SU-DHL-6 (cell line): ENCODE data around the gene CDV3.

Source experiments
- H2AFZ ChIP-seq: fragments of 200-600 bp; sonication (generic); 2 replicates; pipeline ENCODE4 v1.6.1; 2014; ENCODE audit warnings: low read depth, mild to moderate bottlenecking, moderate library complexity, mixed read lengths, antibody characterized with exemption, low read length; ENCODE audit not compliant: severe bottlenecking
- H3F3A ChIP-seq: fragments of 200-600 bp; shearing (Covaris generic); 2 replicates; pipeline ENCODE4 v1.6.0; 2016; ENCODE audit warnings: antibody characterized with exemption, mild to moderate bottlenecking; ENCODE audit not compliant: insufficient read depth
- H3K27ac ChIP-seq: fragments of 200-600 bp; sonication (generic); 2 replicates; pipeline ENCODE4 v1.5.1; 2016; ENCODE audit warnings: low read depth, mild to moderate bottlenecking, low read length, moderate library complexity, mixed read lengths
- H3K27me3 ChIP-seq: fragments of 200-600 bp; sonication (generic), shearing (Covaris generic); 2 replicates; pipeline ENCODE4 v1.6.0; 2014; ENCODE audit warnings: mild to moderate bottlenecking, low read length
- H3K36me3 ChIP-seq: fragments of 200-600 bp; sonication (generic); 2 replicates; pipeline ENCODE4 v1.6.1; 2014; ENCODE audit warnings: mild to moderate bottlenecking, low read length, mixed read lengths
- H3K4me2 ChIP-seq: fragments of 300-600, 200-600 bp; shearing (Covaris generic), sonication (generic); 2 replicates; pipeline ENCODE4 v1.6.0; 2014; ENCODE audit warnings: low read length, low read depth, mild to moderate bottlenecking; ENCODE audit not compliant: poor library complexity, severe bottlenecking
- H3K4me3 ChIP-seq: fragments of 200-600 bp; sonication (generic); 2 replicates; pipeline ENCODE4 v1.5.1; 2014; ENCODE audit warnings: antibody characterized with exemption, low read length, mild to moderate bottlenecking, mixed read lengths; ENCODE audit not compliant: insufficient read depth, poor library complexity, severe bottlenecking
- H3K79me2 ChIP-seq: fragments of 200-600 bp; sonication (generic); 2 replicates; pipeline ENCODE4 v1.6.1; 2014; ENCODE audit warnings: mild to moderate bottlenecking, low read length, moderate library complexity; ENCODE audit not compliant: insufficient read depth
- H3K9ac ChIP-seq: fragments of 200-600 bp; sonication (generic); 2 replicates; pipeline ENCODE4 v1.7.0; 2014; ENCODE audit warnings: mild to moderate bottlenecking, low read length
- H3K9me2 ChIP-seq: fragments of 200-600 bp; sonication (generic); replicated peaks from 2 replicates; pipeline ENCODE4 v1.6.1; 2014; ENCODE audit warnings: low read length; ENCODE audit not compliant: insufficient read depth
- H3K9me3 ChIP-seq: fragments of 200-600 bp; sonication (generic); 2 replicates; pipeline ENCODE4 v1.6.1; 2014; ENCODE audit warnings: low read length, mixed read lengths; ENCODE audit not compliant: insufficient read depth
- H4K20me1 ChIP-seq: fragments of 200-600 bp; sonication (generic); 2 replicates; pipeline ENCODE4 v1.6.1; 2014; ENCODE audit warnings: low read depth, mild to moderate bottlenecking, antibody characterized with exemption, low read length, moderate library complexity, mixed read lengths
- CTCF ChIP-seq: fragments of 200-600 bp; sonication (generic); IDR thresholded peaks from one replicate; pipeline ENCODE4 v1.5.1; 2017; ENCODE audit warnings: antibody characterized with exemption, mild to moderate bottlenecking, low read length, moderate library complexity; ENCODE audit not compliant: insufficient read depth, poor library complexity, severe bottlenecking
- EZH2phosphoT487 ChIP-seq: fragments of 200-600 bp; sonication (generic), shearing (Covaris generic); conservative IDR thresholded peaks from 2 replicates; pipeline ENCODE4 v1.6.1; 2018; ENCODE audit warnings: mild to moderate bottlenecking, antibody characterized with exemption, low read length, moderate library complexity, mixed read lengths

The CDV3 gene

DNA sequence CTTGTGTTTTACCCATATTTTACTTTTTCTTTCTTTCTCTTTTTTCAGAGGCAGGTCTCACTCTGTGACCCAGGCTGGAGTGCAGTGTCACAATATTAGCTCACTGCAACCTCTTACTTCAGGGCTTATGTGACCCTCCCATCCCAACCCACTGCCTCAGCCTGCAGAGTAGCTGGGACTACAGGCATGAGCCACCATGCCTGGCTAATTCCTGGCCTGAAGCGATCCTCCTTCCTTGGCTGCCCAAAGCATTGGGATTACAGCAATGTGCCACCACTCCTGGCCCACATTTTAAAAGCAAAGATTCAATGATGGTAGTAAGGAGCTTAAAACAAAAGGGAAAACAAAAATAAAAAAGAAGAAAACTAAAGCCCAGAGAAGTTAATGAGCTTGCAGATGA is 11.1 kb upstream of the CDV3 start:
- no peaks in the 10 kb centered on the region for H3K9me2 ChIP-seq
- no peaks in the 10 kb centered on the region for H4K20me1 ChIP-seq
- H3K27ac ChIP-seq = no peak overlapping the region
- H3K79me2 ChIP-seq = no peaks in the 10 kb centered on the region
- H3K9me3 ChIP-seq = no peaks in the 10 kb centered on the region
- H3K4me3 ChIP-seq = no peak overlapping the region
- H3K27me3 ChIP-seq = no peaks in the 10 kb centered on the region
- H2AFZ ChIP-seq = no peak overlapping the region
- H3K9ac ChIP-seq = no peak overlapping the region
- no peak overlapping the region for H3K4me2 ChIP-seq
- H3F3A ChIP-seq = 0 out of 2 replicates have a peak, but pooled peaks cover 5% of the 10 kb centered on the region
- TF ChIP-seq CTCF (no peak), EZH2phosphoT487 (no peak)
- no peaks in the 10 kb centered on the region for H3K36me3 ChIP-seq

GRCh38 chr3:133563186-133563591 is 10.3 kb upstream of the CDV3 start:
- H3K9me2 ChIP-seq = no peaks in the 10 kb centered on the region
- no peak for TF ChIP-seq EZH2phosphoT487
- TF ChIP-seq CTCF = no peak
- no peak overlapping the region for H3K27ac ChIP-seq
- no peak overlapping the region for H2AFZ ChIP-seq
- no peak overlapping the region for H3K4me3 ChIP-seq
- no peaks in the 10 kb centered on the region for H3K79me2 ChIP-seq
- H3K9ac ChIP-seq = no peak overlapping the region
- no peak overlapping the region for H3K4me2 ChIP-seq
- no peaks in the 10 kb centered on the region for H3K36me3 ChIP-seq
- H3K27me3 ChIP-seq = no peaks in the 10 kb centered on the region
- no peaks in the 10 kb centered on the region for H3K9me3 ChIP-seq
- H3F3A ChIP-seq = 0 out of 2 replicates have a peak, but pooled peaks cover 5% of the 10 kb centered on the region
- H4K20me1 ChIP-seq = no peaks in the 10 kb centered on the region

GRCh38 chr3:133563816-133564215 is 9.7 kb upstream of the CDV3 start:
- 0 out of 2 replicates have a peak, but pooled peaks cover 5% of the 10 kb centered on the region for H3F3A ChIP-seq
- no peaks in the 10 kb centered on the region for H4K20me1 ChIP-seq
- H3K9me2 ChIP-seq = no peaks in the 10 kb centered on the region
- H3K36me3 ChIP-seq = no peaks in the 10 kb centered on the region
- no peak overlapping the region for H3K27ac ChIP-seq
- TF ChIP-seq CTCF (no peak), EZH2phosphoT487 (no peak)
- no peak overlapping the region for H3K9ac ChIP-seq
- no peak overlapping the region for H3K4me2 ChIP-seq
- H3K79me2 ChIP-seq = no peaks in the 10 kb centered on the region
- H2AFZ ChIP-seq = no peak overlapping the region
- H3K9me3 ChIP-seq = no peaks in the 10 kb centered on the region
- H3K27me3 ChIP-seq = no peaks in the 10 kb centered on the region
- H3K4me3 ChIP-seq = no peak overlapping the region
